A549 (cell line): ENCODE measurements around the gene YLPM1.

Experiments
- MYC ChIP-seq: IDR thresholded peaks from 2 replicates; pipeline ENCODE4 v1.6.1; 2012; ENCODE audit warnings: mild to moderate bottlenecking, inconsistent platforms, low read length, improper control_type of control experiment, borderline replicate concordance
- TF ChIP-seq, protein P1 (sequence below): fragments of >200 bp; sonication (Bioruptor Twin); formaldehyde crosslinking; IDR thresholded peaks from 3 replicates; pipeline ENCODE4 v1.5.1; 2016

DNA sequence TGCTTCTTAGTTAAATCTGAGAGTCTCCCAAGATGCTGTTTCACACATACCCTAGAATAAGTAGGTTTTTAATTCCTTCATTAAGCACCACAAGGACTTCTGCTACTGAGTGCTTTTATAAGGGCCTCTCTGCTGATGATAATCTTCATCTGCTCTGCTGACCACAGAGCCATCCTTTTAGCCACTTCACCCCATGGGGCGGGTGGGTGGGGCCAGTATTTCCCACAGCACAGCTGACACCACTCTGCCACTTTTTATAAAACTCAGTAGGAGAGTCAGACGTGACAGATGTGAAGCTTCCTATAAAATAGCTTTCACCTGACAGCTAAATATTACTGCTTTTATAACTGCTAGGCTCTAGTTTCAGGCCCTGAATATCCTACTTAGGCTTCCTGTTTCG lies 29.9 kb upstream of the YLPM1 start:
- TF ChIP-seq, protein P1, sequence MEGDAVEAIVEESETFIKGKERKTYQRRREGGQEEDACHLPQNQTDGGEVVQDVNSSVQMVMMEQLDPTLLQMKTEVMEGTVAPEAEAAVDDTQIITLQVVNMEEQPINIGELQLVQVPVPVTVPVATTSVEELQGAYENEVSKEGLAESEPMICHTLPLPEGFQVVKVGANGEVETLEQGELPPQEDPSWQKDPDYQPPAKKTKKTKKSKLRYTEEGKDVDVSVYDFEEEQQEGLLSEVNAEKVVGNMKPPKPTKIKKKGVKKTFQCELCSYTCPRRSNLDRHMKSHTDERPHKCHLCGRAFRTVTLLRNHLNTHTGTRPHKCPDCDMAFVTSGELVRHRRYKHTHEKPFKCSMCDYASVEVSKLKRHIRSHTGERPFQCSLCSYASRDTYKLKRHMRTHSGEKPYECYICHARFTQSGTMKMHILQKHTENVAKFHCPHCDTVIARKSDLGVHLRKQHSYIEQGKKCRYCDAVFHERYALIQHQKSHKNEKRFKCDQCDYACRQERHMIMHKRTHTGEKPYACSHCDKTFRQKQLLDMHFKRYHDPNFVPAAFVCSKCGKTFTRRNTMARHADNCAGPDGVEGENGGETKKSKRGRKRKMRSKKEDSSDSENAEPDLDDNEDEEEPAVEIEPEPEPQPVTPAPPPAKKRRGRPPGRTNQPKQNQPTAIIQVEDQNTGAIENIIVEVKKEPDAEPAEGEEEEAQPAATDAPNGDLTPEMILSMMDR = no peak
- no peak for TF ChIP-seq MYC
